Stimulated activated CD8-positive, alpha-beta memory T cell treated with anti-CD3 and anti-CD28 coated beads, Interleukin-2, amount 100 ng/mL, for 48 hours (primary cell): ENCODE results near the gene GALNT9.

Experiments used
- DNase-seq, 2 donors: peaks; one replicate each; pipeline ENCODE4 v3.0.0-alpha.2; 2020; ENCODE audit warnings: low read depth in 2 of 2

The GALNT9 gene

DNA sequence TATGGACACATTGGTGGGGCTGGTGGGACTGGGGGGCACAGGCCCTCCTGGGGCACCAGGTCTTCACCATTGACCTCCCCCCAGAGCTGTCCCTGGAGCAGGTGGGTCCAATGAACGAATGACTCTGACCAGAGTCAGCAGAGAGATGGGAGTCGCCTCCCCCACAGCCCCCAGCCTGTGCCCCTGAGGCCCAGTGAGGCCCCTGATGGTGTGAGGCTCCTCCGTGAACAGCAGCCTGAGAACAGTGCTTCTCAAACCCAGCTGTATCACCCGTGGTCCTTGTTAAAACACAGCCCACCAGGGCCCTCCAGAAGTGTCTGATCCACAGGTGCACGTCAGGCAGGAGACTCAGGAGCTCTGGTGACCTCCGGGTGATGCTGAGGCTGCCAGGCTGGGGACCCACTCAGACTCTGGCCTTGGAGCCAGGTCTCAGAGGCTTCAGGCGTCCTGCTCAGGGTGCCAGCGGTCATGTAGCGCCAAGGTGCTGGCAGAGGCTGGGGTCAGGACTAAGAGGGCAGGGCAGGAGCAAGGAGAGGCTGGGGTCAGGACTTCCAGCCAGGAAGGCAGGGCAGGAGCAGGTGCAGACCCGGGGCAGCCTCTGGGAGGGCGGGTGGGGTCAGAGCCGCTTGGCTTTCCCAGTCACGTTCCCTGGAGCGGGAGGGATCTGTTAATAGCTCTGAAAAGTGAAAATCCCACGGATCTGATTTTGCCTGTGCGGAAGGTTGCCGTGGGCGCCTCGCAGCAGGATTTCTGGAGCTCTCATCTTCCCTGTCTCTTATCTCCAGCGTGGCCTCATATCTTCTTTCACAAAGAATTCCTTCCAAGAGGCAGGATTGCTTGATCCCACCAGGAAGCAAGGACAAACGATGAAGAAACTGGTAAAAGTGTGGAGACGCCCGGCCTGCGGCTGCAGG is 35.0 kb downstream of the GALNT9 start:
- no peak for DNase-seq

DNA sequence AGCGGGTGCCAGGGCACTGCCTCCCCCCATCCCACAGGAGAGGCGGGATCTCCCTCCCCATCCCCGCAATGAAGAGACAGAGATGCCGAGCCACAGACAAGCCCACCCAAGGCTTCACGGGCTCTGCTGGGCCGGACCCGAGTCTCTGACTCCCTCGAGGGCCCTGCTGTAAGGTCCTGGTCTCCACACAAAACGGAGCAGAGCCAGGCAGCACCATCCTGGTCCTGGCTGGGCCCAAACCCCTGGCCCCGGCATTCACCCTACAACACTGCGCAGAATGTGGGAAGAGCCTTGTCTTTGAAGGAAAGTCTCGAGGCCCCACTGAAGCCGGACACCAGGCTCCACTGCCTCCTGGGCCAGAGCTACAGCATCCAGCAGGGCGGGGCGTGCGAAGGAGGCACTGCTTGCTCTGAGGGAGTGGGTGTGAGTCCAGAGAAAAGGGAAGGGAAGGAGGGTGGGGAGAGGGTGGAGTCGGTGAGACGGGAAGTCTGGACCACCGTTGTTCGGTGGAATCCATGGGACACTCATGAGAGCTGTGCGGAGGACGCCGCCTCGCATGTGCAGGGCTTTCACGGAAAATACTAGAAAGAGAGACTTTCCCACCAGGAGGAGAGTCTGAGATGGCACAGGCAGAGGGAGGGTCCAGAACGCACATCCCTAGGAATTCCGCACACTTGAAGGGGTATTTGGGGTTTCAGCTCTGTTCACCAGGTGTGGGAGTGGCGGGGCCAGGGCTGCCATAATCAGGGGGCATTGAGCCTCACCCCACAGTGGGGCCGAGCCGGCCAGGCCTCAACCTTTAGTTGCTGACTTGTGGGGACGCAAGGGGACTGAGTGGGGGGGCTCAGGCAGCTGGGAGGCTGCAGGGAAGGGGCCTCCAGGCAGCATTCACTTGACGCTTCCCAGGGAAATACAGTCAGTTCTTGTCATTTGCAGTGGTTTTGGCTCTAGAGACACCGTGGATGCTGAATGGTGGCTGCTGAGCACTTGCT is 36.8 kb downstream of the GALNT9 start:
- no peak for DNase-seq

DNA sequence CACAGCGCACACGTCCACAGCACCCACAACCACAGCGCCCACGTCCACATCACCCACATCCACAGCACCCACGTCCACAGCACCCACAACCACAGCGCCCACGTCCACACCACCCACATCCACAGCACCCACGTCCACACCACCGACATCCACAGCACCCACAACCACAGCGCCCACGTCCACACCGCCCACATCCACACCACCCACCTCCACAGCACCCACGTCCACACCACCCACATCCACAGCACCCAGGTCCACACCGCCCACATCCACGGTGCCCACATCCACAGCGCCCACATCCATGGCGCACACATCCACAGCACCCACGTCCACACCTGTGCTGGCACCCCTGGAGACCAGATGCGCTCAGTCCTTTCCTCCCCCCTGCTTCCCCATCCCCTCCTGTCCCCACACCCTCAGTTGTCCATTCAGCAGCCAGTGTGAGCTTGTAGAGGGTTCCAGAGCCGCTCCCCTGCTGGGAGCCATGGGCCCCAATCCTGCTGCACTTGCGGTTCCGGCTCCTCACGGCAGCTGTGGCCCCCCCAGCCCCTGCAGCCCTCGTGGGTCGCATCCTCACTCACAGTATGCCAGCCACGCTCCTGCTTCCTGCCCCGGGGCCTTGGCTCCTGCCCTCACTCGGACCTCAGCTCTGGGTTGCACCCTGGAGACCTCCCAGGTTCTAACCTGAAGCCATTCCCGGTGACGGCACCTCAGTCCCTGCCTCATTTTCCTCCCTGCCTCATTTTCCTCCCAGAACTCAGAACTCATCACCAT is 37.8 kb downstream of the GALNT9 start:
- no peak for DNase-seq

DNA sequence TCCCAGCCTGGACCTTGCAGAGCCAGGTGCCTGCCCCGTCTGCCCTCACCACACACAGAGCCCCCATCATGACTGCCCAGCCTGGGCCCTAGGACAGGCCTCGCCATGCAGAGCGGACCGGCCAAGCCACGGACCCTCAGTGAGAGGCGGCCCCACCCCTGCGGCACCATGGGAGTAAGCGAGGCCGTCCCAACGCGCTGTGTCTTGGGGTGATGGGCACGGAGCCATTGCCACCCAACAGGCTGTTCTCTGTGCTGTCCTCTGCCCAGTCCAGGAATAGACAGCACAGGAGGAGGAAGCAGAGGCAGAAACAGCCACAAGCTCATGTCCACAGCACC is 39.2 kb downstream of the GALNT9 start:
- DNase-seq, result no peak

DNA sequence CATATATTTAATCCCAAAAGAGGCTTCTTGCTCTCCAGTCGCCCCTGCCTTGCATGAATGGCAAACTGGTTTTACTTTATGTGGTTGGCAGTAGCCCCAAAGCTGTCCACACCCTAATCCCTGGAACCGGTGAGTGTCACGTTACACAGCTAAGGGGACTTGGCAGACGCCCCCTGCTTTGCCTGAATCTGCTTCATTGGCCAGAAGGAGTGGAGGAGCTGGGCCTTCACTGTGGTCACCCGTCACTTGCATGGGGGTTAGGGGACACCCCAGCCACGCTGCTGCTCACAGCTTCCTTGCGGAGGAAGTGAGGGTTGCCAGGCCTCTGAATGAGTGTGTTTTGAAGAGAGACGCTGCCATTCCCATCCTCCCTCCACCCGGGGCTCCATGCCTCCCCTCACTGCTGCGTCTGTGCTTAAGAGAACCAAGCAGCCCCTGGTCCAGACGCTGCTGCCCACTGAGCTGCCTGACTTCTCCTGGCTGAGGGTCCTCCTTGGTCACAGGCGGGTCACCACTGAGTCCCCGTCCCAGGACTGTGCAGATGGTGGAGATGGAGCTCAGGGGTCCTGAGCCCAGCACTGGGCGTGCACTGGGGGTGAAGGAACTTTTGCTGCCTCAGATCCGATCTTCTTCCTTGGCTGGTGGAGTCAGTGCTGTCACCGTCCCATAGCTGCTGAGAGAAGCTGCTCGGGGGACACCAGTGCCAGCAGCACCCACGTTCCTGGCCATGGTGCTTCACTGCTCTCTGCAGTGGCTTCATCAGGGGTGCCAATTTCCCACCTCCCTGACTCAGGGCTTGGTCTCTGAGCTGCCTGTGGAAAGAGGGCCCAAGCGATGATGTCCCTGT is 39.8 kb downstream of the GALNT9 start:
- DNase-seq, result no peak

DNA sequence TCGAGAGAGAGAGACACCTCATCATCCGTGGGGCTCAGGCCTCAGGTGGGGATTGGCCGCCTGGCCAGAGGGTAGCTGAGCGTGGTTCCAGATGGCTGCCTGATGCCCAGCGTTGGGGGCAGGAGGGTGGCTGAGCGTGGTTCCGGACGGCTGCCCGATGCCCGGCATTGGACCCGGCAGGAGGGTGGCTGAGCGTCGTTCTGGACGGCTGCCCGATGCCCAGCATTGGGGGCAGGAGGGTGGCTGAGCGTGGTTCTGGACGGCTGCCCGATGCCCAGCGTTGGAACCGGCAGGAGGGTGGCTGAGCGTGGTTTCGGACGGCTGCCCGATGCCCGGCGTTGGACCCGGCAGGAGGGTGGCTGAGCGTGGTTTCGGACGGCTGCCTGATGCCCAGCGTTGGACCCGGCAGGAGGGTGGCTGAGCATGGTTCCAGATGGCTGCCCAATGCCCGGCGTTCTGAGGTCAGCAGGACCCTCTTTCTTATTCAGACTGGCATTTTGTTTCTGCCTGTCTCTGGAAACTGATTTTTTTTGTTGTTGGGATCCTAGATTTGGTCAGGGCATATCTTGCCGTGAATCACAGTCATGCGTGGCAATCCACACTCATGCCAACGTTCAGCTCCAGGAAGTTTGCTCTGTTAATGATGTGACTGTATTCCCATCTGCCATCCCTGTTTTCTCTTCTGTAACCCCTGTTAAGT is 40.7 kb downstream of the GALNT9 start:
- DNase-seq, result no peak

DNA sequence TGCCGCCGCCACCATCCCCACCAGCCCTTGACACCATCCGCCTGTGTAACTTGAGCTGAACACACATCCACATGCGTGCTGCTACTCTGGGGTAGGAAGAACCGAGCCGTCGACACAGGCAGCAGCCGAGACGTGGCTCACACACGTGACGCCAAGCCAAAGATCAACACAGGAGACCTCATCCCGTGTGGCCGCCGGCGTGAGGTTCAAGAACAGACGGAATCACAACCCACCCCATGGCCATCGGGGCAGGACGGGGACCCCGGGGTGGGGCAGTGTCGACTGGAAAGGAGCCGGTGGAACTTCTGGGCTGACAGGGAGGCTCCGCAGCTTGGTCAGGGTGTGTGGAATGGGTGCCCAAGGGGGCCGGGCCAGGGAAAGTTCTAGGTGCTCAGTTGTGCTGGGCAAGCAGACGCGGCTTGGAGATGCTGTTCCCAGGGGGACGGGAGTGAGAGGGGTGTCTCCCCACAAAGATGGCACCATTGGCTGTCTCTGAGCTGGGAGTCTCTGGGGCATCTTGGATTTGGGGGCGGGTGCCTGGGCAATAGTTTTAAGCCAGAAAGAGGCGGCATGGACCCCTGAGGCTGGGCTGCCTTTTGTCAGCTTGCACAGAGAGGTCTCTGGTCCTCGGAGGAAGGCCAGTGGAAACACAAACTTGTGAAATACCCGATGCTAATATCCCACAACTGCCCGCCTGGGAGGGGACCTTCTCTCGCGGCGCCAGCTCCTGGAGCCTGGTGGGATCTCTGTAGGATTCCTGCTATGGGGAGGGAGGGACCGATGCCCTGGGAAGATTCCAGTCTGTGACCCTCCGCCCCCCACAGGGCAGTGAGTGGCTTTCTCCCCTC is 41.8 kb downstream of the GALNT9 start:
- DNase-seq, result no peak

DNA sequence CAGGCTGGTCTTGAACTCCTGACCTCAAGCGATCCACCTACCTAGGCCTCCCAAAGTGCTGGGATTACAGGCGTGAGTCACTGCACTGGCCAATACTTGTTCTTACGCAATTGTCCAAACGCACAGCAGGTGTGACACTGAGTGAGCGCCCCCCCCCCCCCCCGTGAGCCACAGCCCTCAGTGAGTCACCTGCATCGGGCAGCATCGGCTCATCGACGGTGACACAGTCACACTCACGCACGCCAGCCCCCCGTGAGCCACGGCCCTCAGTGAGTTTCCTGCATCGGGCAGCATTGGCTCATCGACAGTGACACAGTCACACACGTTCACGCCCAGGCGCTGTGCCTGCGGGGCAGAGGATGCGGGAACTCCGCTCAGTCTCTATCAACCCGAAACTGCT is 42.5 kb downstream of the GALNT9 start:
- peak in 1 of 2 donors; percentile 1 for DNase-seq

DNA sequence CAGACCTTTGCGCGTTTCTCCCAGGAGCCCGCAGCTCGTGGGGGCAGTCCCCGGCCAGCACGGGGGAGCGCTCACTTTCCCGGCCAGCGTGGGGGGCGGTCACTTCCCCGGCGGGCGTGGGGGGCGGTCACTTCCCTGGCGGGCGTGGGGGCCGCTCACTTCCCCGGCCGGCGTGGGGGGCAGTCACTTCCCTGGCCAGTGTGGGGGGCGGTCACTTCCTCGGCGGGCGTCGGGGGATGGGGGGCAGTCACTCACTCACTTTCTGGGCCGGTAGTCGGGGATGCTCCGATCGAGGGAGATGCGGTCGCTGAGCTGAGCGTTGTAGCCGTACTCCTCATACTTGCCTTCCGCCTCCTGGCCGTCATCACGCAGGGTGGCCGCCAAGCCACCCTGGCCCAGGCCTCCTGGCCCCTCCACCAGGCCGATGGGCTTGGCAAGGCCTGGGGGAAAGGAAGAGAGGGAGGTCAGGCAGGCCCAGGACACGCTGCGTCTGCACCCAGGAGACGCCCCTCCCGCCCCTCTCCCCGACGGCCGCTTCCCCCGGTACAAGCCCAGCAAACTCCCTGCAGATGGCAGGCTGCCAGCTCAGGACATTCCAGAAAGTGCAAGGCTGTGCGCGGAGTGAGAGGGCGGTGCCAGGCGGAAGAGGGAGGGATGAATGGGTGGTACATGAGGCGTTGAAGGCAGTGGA is 43.3 kb downstream of the GALNT9 start:
- DNase-seq, result no peak

DNA sequence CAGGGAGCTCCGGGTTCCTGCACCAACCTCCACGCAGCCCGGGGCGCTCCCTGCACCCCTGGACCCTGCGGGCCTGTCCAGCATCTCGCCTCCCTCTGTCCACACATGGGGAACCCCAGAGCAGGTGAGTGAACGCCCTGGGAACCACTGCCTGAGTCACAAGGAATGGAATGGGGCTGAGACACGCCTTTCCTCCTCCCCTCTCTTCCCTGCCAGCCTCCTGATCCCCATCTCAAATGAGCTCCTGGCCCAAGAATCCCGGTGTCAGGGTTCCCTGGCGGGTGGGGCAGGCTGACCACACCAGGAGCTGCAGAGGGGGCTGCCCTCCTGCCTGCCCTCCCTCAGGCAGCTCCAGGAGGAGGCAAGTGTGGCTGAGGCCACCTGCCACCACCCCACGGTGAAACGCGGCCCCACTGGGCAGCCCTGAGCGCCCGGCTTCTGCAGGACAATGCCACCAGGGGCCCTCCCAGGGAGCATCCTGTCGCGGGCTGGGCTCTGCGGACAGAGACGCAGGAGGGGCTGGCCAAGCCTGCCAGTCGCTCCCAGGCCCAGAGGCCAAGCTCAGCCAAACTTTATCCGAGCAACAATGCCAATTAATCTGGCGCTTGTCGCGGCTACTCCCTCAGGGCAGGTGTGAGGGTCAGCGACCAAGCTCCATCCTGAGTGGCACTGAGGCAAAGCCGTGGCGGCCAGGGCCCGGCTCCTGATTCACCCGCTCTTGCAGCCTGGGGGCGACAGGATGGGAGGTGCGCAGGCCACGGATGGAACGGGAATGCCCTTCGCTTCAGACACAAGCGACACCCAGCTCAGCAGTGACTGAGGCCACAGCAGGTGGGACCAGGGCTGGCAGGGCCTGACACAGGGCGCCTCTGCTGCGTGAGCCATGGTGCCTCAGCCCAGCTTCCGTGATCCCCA is 44.3 kb downstream of the GALNT9 start:
- DNase-seq, result no peak

DNA sequence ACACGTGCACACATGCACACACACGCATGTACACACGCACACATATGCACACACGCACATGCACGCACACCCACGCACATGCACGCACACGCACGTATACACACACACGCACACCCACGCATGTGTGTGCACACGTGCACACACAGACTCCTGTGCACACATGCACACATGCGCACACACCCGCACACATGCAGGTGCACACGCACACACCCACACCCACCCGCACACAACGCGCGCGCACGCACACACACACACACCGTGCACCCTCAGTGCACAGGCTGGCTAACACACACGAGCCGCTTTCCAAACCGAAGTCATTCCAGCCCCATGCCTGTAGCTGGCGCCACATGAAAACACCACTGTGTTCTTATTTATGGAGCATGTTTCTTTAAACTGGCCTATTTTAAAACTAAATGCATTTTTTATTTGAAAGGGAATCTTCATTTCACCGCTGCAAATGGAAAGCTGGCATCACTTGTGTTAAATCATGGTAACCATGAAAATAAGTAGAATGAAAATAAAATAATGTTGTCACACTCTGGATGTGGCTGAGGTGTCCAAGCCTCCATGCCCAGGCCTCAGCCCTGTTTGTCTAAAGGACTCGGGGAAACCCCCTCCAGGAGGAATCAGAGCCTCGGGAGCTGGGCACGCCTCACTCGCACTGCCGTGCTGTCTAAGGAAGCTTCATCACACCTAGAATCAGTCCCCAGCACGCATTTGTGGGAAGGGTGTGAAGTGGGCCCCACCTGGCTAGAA is 45.1 kb downstream of the GALNT9 start:
- no peak for DNase-seq

DNA sequence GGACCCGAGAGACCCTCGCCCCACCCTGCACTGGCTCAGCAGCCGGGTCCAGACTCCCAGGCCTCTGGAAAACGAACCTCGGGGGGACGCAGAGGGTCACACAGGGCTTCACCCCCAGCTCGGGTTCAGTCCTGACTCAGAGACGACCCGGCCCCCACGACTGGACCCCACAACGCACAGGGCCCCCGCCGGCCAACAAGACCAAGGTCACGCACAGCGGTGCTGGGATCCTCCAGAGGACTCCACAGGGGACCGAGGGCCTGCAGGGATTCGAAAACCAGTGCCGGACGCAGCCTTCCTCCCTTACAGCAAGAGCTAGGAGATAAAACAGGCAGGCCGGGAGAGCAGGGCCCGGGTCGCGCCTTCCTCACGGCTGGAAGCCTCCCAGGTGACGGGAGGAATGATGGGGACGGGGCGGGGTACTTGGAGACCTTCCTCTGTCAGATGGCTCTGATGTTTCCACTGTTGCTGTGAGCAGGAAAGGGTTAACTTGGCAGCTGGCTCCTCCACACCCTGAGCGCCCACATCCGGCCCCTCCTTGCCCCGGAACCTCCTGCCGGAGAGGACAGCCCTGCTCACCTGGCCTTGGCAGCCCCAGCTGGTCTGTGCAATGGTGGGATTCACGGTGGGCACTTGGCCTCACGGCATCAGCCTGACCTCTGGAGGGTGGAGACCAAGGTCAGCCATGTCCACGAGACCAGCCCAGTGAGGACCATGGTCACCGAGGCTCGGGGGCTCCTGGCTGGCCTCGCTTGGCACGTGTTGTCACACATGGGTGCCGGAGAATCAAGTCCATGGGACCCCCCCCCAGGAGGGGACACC is 46.2 kb downstream of the GALNT9 start:
- no peak for DNase-seq

DNA sequence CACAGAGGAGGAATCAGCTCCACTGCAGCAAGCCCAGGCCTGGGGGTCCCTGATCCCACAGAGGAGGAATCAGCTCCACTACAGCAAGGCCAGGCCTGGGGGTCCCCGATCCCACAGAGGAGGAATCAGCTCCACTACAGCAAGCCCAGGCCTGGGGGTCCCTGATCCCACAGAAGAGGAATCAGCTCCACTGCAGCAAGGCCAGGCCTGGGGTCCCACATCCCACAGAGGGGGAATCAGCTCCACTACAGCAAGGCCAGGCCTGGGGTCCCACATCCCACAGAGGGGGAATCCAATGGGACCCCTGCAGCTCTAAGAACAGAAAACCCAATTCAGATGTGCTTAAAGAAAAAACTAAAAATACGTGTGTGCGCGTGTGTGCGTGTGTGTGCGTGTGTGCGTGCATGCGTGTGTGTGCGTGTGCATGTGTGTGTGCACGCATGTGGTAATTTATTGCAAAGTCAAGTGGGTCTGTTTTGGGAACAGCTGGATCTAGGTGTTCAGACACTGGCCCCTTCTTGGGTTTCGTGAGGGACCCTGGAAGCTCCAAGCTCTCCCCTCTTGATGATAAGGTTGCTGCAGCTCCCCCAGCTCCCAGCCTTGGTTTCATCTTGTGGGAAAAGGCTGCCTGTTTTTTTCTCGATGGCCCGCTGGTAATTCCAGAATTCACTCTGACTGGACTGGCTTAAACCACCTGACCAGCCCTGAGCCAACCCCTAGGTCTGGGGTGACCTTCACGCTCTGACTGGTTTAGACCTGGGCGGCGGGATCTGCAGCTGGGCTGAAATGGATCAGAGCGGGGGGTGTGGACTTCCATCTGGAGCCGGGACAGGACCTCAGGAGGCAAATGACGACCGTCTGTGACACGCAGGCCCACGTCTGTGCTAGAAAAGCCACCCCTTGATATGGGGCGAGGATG is 47.1 kb downstream of the GALNT9 start:
- no peak for DNase-seq

DNA sequence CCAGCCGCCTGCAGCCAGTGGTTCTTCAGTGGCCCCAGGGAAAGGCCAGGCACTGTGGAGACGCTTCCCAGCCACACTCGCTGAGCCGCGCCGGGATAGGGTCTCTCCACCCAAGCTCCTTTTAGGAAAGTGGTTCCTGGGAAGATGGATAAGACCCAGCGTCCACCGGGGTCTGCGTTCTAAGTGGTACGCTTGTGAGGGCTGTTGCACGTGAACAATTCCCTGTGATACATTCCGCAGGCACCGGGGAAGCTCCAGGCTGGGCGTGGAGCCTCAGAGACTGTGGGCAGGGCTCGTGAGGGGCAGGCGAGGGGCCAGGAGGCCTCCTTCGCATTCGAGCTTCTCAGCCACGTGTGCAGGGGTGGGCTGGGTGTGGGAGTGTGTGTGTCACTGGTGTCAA is 48.4 kb downstream of the GALNT9 start:
- DNase-seq, result no peak

DNA sequence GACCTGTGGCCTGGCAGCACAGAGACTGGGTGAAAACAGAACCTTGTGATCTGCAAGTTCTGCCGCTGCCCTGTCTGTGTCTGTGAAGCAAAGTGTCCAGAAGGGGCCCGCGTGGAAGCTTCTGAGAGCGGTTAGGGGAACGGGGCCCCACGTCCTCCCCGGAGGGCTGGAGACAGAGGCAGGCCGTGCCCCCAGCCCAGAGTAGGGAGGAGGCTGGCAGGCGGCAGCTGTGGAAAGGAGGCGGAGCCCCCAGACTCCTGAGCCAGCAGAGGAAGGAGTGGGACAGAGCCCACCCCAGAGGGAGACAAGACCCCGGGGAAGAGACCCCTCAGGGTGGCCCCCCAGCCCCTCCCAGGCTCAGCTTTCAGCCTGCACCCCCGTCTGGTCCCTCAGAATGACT is 49.0 kb downstream of the GALNT9 start:
- DNase-seq, result no peak
